Hematopoietic multipotent progenitor cell (in vitro differentiated cells): ENCODE results near the gene SCN3A. TPM values are rescaled to one million over a fixed set of nuclear protein-coding genes. Genes with fewer than 3 reads are reported as not detected.

Source experiments
- DNase-seq, 3 donors: peaks; one replicate each; pipeline ENCODE4 v3.0.0-alpha.2; 2011 to 2015; ENCODE audit warnings: low read depth in 2 of 3, low spot score in 2 of 3
- total RNA-seq: library from RNA; depleted of rRNA; stranded (reverse); fragments of >200 nt; gene quantifications from one replicate; pipeline ENCODE4 v1.2.3, GENCODE V29; 2012

The SCN3A gene
- total RNA-seq, 1 donor: 1.1 TPM

DNA sequence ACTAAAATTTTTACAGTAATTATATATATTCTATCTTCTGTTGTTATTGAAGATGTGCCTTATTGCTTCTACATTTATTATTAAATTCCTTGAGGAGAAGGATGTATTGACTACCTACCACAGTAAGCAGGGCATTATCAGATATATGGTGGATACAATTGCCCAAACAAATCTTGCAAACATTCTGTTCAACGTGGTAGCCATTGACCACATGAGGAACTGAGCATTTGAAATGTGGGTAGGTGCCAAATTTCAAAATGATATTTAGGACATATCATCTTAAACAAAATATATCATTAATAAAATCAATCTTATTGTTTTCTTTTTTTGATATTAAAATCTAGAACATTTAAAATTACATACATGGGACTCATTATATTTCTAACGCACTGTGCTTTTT, 11.1 kb downstream of the SCN3A start:
- no peak for DNase-seq

DNA sequence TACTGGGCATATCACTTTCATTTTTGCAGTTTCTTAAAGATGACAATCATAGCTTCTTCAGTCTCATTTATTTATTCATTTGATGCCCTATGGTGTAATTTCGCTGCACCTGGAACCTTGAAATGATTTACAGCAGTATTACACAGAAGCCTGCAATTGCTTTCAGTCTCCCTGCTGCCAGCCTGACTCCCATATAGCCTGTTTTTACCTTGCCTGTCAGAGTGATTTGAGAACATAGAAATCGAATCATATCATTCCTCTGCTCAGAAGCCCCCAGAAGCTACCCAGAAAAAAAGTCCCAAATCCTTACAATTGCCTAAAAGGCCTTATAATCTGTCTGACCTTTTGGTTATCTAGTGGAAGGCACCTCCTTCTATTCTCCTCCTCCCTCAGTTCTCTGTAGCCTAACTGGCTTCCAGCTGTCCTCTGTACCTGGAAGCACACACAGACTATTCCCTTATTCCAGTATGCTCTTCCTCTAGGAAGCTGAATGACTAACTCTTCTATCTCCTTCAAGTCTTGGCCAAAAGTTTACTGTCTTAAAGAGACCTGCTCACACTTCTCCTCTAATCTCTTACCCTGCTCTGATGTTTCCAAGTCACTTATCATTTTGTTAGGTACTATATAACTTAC, 12.6 kb downstream of the SCN3A start:
- no peak for DNase-seq

DNA sequence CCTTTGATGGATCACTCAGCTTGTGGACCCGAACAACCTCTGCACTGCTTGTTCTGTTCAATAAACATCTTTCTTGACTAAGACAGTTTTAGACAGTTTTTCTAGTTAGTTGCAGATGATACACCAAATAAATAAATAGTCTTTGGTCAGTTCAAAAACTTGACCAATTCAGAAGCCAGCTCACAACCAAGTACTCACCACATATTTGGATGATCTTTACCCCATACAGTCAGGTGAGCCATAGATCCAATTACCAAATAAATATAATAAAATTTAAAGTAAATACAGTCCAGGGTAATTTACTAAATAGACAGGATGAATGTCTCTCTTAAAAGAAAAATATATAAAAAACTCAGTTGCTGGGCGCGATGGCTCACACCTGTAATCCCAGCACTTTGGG, 18.2 kb downstream of the SCN3A start:
- DNase-seq: no peak

- no peak for DNase-seq
These were observed 21.8 kb downstream of the SCN3A start for GRCh38 chr2:165182029-165182428.

GRCh38 chr2:165176780-165177179, 27.1 kb downstream of the SCN3A start:
- no peak for DNase-seq

DNA sequence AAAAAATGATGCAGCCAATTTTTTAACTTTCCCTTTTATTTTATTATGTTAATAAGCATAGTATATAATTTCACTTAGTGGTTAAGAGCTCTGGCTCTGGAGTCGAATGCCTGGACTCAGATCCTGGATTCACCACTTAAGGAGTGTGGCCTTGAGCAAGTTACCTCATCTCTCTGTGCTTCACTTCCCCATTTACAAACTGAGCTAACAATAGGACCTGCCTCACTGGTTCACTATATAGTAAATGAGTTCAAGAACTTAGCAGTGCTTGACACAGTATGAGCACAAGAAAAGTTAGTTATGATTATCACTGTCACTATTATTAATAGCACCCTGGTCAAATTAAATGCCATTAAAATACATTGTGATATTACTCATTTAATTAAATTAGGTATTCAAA, 30.6 kb downstream of the SCN3A start:
- DNase-seq: no peak

DNA sequence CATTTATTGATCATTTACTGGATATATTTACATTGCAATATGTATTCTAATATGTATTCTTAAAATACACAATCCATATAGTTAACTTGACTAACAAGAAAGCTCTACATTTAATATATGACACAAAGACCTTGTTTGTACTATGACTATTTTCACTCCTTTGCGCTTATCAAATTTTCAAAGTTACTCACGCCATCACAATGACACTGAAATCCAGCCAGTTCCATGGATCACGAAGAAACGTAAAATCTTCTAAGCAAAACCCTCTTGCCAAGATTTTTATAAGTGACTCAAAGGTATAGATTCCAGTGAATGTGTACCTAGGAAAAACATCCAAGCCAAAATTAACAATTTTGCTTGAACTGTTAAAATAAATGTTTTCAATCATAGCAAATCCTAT, 39.6 kb downstream of the SCN3A start:
- no peak for DNase-seq

DNA sequence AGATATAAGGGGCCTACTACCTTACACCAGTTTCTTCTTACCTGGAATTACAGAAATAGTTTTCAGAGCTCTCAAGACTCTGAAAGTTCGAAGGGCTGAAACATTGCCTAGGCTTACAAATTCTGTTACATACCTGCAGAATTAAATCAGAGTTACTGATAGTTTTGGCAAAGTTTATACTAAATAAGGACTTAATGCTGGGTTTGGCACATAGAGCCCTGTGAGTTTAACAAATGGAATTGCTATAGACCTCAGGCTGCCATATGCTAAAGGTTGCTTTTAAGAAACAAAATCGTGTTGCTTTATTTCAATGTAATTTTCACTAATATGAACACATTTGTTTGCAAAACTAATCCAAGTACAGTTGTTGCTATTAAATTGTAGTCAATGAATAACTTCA, 40.1 kb downstream of the SCN3A start:
- no peak for DNase-seq

- no peak for DNase-seq
These were observed 41.4 kb downstream of the SCN3A start for GRCh38 chr2:165162466-165162865.

GRCh38 chr2:165161510-165161909, 42.3 kb downstream of the SCN3A start:
- no peak for DNase-seq

GRCh38 chr2:165157160-165157559, 46.7 kb downstream of the SCN3A start:
- DNase-seq: no peak

DNA sequence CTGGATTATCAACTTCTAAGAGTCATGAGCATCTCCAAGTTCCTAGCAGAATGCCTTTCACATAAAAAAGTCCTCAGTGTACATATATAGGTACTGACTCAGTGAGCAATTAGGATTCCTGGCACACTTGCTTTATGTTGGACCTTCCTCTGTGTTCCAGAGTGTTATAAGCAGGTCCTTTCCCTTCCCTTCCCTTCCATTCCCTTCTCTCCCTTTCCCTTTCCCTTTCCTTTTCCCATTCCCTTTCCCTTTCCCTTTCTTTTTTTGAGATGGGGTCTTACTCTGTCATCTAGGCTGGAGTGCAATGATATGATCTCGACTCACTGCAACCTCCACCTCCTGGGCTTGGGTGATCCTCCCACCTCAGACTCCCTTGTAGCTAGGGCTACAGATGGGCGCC, 48.7 kb downstream of the SCN3A start:
- DNase-seq: no peak

- peak in 1 of 3 donors; percentile 74 for DNase-seq
These were observed 54.4 kb downstream of the SCN3A start for GRCh38 chr2:165149439-165149838.

- DNase-seq: peak in 2 of 3 donors; percentile 22 to 77
These were observed 56.4 kb downstream of the SCN3A start for GRCh38 chr2:165147186-165148045.

DNA sequence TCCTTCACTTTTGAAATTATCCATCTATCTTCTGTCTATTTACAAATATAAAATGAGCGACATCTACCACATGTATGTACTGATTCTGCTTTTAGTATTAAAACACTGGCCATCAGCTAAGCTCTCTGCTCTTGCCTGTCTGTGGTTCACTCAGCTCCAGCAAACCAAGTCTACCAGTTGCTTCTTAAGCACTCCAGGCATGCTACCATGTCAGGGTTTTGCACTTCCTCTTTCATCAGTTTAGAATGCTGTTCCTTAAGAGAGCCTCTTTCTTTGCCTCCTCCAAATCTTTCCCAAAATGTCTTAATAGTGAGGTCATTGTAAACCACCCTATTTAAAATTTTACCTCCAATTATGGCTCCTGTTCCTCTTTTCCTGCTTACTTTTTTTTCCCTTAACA, 59.5 kb downstream of the SCN3A start:
- peak in 1 of 3 donors; percentile 12 for DNase-seq

GRCh38 chr2:165141601-165142354, 62.1 kb downstream of the SCN3A start:
- DNase-seq: peak in 1 of 3 donors; percentile 26

DNA sequence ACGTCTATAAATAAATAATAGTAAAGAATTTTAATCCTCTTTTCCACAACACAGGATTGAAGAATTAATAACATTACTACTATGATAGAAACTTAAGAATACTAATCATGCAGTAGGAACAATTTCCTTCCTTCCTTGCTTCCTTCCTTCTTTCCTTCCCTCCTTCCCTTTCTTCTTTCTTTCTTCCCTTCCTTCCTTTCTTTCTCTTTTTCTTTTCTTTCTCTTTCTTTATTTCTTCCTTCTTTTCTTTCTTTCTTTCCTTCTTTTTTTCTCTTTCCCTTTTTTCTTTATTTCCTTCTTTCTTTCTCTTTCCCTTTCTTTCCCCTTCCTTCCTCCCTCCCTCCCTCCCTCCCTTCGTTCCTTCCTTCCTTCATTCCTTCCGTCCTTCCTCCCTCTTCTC, 77.6 kb downstream of the SCN3A start:
- DNase-seq: no peak

DNA sequence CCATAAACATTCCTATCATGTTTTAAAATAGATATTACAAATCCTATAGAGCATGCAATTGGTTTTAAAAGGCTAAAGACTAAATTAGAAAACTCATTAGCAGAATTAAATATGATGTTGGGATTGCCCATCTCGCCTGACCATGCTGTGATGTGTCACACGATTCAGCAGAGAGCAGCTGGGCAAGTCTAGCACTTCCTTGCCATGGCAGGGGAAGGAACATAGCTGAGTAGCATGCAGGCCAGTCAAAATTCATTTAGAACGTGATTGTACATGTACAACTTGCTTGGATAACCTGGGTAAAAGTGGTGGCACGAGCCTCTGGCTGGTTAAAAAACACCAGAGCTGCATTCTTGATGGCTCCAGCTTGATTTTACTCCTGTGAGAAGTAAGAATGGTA, 81.3 kb downstream of the SCN3A start:
- DNase-seq: no peak

DNA sequence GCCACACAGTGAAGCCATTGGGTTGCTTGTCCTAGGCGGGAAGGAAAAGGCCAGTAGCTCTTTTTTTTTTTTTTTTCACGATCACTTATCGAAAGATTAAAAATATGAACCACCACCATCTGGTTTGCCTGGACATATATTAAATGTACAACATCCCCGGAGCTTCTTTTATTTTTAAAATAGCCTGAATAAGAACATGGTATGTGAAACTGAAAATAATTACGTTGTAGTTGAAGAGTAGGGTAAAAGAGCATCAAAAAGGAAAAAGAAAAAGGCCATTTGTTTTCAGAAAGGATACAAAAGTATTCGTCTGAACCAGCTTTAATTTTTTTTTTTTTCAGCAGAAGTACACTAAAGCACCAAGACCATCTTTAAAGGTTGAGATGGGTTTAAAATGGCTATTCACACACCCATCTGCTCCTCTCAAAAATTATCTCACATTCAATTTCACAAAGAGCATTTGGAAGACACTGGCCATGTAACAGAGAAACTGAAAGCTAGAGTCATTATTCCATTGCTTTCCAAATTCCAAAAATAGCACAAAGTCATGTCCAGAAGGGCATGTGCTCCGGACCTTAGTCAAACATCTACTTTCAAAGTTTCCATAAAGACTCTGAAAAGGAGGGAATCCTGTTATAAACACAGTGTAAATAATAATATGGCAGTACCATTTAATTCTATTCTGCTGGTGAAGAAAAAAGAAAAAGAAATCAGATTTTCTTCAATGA, 82.9 kb downstream of the SCN3A start:
- no peak for DNase-seq

DNA sequence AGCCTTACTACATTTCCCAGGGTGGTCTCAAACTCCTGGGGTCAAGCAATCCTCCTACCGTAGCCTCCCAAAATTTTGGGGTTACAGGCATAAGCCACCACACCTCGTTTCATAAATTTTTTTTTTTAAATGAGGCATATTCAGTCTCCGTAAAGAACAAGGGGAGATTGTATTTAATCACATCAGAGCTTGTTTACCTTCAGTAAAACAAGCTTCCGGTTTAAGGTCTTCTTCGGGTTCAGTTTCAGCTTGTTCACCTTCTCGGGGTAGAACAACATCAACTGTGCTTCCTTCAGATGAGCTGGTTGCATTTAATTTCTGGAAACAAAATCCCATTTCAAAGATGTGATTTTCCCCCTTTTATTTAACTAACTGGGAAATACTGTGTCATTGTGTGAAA, 88.6 kb downstream of the SCN3A start:
- no peak for DNase-seq
